ENCODE measurements around the gene DAW1.
A peak's percentile ranks its signal among the peaks of the same experiment; 100 is the strongest.
"Not testable (repeated sequence)": the region's sequence is repeated elsewhere in the genome, so short reads cannot be mapped to it uniquely, and the experiment has no call there.

DAW1 gene

GRCh38 chr2:227871375-227871791 is at the start of gene DAW1:
Gene DAW1, plus strand, starts transcription at chr2:227871631. Its CDS starts 59 bp downstream, at chr2:227871690.
- peak; percentile 55 for DNase-seq (ENCODE audit: low read depth)

- DNase-seq (ENCODE audit: low read depth): no peak
Observed at GRCh38 chr2:227822416-227823003, 48.9 kb upstream of the DAW1 start.

- DNase-seq (ENCODE audit: low read depth): no peak
Observed at GRCh38 chr2:227823922-227824321, 47.5 kb upstream of the DAW1 start.

GRCh38 chr2:227824711-227825110 is 46.7 kb upstream of the DAW1 start:
- DNase-seq (ENCODE audit: low read depth): peak; percentile 78

- DNase-seq (ENCODE audit: low read depth): no peak
Observed at GRCh38 chr2:227826019-227826521, 45.4 kb upstream of the DAW1 start.

- no peak for DNase-seq (ENCODE audit: low read depth)
Observed at GRCh38 chr2:227826563-227826962, 44.9 kb upstream of the DAW1 start.

- DNase-seq (ENCODE audit: low read depth): no peak
Observed at GRCh38 chr2:227827143-227827542, 44.3 kb upstream of the DAW1 start.

- DNase-seq (ENCODE audit: low read depth): no peak
Observed at GRCh38 chr2:227828477-227828912, 42.9 kb upstream of the DAW1 start.

- no peak for DNase-seq (ENCODE audit: low read depth)
Observed at GRCh38 chr2:227829337-227829736, 42.1 kb upstream of the DAW1 start.

- DNase-seq (ENCODE audit: low read depth): no peak
Observed at GRCh38 chr2:227834423-227834822, 37.0 kb upstream of the DAW1 start.

GRCh38 chr2:227834916-227835650 is 36.3 kb upstream of the DAW1 start:
- DNase-seq (ENCODE audit: low read depth): no peak

GRCh38 chr2:227839339-227840129 is 31.9 kb upstream of the DAW1 start:
- DNase-seq (ENCODE audit: low read depth): not testable (repeated sequence)

- no peak for DNase-seq (ENCODE audit: low read depth)
Observed at GRCh38 chr2:227846831-227847230, 24.6 kb upstream of the DAW1 start.

- no peak for DNase-seq (ENCODE audit: low read depth)
Observed at GRCh38 chr2:227848146-227848545, 23.3 kb upstream of the DAW1 start.

- DNase-seq (ENCODE audit: low read depth): no peak
Observed at GRCh38 chr2:227848586-227848985, 22.8 kb upstream of the DAW1 start.

- peak; percentile 47 for DNase-seq (ENCODE audit: low read depth)
Observed at GRCh38 chr2:227849906-227850305, 21.5 kb upstream of the DAW1 start.

GRCh38 chr2:227853204-227853629 is 18.2 kb upstream of the DAW1 start:
- DNase-seq (ENCODE audit: low read depth): peak; percentile 62

- DNase-seq (ENCODE audit: low read depth): no peak
Observed at GRCh38 chr2:227853765-227854271, 17.6 kb upstream of the DAW1 start.

GRCh38 chr2:227855440-227855839 is 16.0 kb upstream of the DAW1 start:
- no peak for DNase-seq (ENCODE audit: low read depth)

- no peak for DNase-seq (ENCODE audit: low read depth)
Observed at GRCh38 chr2:227856697-227857096, 14.7 kb upstream of the DAW1 start.

- peak; percentile 29 for DNase-seq (ENCODE audit: low read depth)
Observed at GRCh38 chr2:227860221-227860641, 11.2 kb upstream of the DAW1 start.

GRCh38 chr2:227861011-227861410 is 10.4 kb upstream of the DAW1 start:
- peak; percentile 34 for DNase-seq (ENCODE audit: low read depth)

Data from fibroblast of gingiva (primary cell).